GM18520 (cell line): ENCODE measurements around the gene ZNF710.
"Not testable (repeated sequence)": the region's sequence is repeated elsewhere in the genome, so short reads cannot be mapped to it uniquely, and the experiment has no call there.

Source experiments
- ATAC-seq: cut with Tn5 transposase; IDR thresholded peaks from one replicate; pipeline ENCODE4 v1.9.1; 2021; ENCODE audit not compliant: unreplicated experiment

Gene ZNF710, protein sequence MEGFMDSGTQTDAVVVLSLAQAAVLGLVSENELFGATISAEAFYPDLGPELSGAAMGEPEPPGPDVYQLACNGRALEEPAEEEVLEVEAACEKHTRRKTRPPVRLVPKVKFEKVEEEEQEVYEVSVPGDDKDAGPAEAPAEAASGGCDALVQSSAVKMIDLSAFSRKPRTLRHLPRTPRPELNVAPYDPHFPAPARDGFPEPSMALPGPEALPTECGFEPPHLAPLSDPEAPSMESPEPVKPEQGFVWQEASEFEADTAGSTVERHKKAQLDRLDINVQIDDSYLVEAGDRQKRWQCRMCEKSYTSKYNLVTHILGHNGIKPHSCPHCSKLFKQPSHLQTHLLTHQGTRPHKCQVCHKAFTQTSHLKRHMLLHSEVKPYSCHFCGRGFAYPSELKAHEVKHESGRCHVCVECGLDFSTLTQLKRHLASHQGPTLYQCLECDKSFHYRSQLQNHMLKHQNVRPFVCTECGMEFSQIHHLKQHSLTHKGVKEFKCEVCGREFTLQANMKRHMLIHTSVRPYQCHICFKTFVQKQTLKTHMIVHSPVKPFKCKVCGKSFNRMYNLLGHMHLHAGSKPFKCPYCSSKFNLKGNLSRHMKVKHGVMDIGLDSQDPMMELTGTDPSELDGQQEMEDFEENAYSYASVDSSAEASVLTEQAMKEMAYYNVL

DNA sequence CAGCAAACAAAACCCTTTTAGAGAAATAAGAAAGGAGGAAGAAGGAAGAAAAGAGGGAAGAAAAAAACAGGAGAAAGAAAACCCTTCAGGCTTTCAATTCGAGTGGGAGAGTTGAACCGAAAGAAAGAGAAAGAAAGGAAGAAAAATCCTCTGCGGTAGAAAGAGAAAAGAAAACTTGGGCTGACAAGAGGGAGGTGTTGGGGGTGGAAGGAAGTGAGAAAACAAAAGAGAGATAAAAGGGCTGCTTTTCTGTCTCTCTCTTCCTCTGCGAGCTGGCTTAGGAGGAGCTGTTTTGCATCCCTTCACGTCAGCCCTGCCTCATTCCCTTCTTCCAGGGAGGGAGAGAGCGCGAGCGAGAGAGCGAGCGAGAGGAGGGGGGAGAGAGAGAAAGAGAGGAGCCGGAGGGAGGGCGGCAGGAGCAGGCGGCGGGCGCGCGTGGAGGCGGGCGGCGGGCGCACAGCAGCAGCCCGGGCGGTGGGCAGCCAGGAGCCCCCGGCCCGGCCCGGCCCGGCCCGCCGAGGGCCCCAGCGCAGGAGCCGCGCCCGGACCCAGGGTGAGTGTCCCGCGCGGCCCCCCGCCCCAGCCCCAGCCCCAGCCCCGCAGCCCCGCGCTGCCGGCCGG lies at the start of gene ZNF710:
Gene ZNF710 (plus strand): TSS at position 263 of the 621 bp plus-strand sequence. CDS start 65,814 bp downstream, outside the sequence.
- ATAC-seq = no peak

DNA sequence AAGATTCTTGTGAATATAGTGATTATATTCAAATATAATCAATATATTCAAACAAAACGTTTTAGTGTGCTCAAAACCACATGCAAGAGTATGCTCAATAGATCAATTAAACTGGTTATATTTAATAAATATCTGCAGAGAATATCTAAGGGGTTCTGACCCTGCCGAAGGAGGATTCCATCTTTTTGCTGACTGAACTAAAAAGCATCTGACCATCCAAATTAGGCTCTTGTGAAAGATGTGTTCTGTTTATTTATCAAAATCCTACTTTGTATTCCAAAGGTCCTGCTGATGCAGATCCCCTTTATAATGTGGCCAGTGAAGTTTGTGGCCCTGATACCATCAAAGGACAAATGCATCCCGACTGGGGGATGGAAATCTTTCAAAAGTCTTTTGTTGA lies 46.6 kb upstream of the ZNF710 start:
- no peak for ATAC-seq

DNA sequence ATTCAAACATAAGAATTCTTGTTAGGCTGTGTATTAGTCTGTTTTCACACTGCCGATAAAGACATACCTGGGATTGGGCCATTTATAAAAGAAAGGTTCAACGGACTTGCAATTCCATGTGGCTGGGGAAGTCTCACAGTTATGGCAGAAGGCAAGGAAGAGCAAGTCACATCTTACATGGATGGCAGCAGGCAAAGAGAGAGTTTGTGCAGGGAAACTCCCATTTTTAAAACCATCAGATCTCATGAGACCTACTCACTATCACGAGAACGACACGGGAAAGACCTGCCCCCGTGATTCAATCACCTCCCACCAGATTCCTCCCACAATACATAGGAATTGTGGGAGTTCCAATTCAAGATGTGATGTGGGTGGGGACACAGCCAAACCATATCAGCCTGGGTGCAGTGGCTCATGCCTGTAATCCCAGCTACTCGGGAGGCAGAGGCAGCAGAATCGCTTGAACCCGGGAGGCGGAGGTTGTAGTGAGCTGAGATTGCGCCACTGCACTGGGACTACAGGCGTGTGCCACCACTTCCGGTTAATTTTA lies 45.6 kb upstream of the ZNF710 start:
- not testable (repeated sequence) for ATAC-seq

DNA sequence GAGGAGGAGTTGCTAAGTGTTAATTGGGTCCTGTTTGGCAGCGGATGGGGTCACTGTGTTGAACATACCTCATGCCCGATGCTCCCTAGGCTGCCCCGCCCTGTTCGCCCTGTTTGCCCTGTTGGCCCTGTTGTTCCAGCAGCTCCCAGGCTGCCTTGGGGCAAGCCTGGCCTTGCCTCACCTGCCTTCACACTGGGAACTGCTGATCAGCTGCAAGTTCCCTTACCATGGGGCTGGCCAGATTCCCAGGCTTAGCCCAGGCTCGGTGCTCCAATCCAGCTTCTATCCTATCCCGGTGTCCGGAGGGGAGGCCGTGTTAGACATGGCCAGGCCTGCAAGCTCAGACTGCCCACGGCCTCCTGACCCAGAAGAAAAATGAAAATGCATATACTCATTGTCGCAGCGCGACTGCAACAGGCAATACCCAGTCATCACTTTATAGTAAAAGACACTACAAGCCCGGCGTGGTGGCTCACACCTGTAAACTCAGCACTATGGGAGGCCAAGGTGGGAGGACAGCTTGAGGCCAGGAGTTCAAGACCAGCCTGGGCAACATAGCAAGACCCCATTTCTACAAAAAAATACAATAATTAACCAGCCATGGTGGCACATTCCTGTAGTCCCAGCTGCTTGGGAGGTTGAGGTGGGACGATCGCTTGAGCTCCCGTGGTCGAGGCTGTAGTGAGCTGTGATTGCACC lies 42.9 kb upstream of the ZNF710 start:
- ATAC-seq = no peak

DNA sequence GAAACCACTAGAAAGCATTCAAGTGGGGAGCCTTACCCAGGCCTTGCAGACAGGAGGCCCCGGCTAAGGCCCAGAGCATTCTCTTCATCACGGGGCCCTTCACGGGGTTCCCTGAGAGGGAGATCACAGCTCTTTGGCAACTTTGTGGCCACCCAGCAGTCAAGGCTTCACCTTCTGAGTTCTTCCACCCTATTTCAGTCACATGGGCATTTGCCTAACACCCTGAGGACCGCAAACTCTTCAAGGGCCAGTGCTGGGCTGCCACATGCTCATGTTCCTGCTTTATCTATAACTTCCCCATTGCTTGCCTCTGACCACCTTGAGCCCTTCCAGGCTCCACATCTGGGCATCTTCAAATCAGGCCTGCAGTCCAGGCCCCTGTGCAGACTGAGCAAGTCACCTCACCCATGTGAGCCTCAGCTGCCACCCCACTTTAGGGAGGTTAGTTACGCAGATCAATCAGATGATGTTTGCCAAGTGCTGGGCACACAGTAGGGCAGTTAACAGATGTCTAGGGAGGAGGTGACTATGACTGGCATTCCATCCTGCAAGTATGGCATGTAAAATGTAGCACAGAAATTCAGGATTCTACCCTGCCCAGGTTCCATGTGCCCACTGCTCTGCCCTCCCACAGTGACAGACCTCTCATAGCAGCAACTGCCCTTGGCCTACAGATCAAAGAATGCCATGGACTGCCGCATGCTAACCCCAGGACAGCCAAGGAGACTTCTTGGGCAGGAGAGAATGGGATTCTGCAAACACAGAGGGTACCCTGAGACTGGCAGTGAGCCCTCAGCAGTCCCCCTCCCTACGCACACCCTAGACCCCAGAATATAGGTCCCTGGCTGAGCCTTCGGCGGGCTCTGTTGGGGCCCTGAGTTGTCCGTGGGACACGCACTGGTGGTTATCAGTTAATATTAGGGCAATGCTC lies 37.6 kb upstream of the ZNF710 start:
- no peak for ATAC-seq

DNA sequence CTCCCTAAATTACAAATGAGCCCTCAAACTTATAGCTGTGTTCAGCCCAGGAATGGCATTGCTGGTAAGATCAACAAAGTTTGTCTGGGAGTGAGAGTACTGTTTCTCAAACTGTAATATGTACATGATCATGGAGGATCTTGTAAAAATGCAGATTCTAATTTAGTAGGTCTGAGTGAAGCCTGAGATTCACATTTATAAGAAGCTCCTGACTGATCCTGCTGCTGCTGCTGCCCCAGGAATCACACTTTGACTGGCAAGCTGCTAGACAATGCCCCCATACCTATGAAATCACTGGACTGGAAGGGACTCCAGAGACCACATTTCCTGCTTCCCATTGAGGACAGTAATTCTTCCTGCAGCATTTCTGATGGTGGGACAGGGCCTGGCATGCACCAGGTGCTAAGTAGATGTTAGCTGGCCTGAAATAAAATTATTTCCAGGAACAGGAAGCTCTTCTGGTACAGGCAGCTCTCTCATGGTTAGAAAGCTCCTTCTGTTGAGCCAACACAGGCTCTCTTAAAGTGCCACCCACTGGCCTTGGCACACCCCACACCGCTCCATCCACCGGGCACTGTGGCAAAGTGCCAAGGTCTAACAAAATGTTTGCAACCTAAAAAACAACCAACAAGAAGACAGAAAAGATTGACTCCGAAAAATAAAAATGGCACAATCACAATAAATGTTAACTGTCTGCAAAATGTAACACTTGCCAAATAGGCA lies 36.7 kb upstream of the ZNF710 start:
- ATAC-seq = no peak

DNA sequence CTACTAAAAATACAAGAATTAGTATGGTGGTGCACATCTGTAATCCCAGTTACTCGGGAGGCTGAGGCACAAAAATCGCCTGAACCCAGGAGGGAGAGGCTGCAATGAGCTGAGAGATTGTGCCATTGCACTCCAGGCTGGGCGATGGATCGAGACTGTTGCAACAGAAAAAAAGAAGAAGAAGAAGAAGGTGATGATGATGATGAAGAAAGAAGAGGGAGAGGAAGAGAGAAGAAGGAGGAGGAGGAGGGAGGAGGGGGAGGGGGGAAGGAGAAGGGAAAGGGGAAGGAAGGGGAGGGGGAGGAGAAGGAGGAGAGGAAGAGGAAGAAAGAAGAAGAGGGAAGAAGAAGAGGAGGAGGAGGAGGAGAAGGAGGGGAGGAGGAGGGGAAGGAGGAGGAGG lies 33.2 kb upstream of the ZNF710 start:
- no peak for ATAC-seq

DNA sequence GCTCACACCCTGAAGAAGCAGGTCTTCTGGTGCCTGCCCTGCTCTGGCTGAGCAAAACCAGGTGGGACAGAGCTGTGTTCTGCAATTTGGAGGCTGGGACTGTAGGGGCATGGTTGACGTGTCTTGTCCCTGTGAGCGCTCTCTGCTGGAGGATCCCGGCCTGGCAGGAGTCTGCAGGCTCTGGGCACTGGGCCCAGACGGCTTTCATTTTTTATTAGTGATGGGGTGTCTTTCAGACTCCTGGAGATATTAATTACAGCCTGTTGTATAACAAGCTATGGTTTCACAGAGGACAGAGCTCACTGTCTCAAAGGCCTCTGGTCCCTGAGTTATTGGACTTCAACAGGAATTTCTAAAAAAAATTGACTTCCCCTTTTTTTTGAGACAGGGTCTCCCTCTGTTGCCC lies 29.5 kb upstream of the ZNF710 start:
- ATAC-seq = peak; percentile 92

DNA sequence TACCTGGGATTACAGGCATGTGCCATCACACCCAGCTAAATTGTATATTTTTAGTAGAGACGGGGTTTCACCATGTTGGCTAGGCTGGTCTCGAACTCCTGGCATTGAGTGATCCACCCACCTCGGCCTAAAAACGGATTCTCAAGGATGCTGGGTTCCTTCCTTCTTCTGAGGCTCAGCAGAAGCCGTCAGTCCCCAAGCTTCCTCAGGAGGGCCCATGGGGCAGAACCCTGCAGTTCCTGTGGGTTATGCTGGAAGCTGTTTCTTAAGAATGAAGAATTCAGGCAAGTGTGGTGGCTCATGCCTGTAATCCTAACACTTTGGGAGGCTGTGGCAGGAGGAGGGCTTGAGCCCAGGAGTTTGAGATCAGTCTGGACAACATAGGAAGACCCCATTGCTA lies 29.0 kb upstream of the ZNF710 start:
- no peak for ATAC-seq

DNA sequence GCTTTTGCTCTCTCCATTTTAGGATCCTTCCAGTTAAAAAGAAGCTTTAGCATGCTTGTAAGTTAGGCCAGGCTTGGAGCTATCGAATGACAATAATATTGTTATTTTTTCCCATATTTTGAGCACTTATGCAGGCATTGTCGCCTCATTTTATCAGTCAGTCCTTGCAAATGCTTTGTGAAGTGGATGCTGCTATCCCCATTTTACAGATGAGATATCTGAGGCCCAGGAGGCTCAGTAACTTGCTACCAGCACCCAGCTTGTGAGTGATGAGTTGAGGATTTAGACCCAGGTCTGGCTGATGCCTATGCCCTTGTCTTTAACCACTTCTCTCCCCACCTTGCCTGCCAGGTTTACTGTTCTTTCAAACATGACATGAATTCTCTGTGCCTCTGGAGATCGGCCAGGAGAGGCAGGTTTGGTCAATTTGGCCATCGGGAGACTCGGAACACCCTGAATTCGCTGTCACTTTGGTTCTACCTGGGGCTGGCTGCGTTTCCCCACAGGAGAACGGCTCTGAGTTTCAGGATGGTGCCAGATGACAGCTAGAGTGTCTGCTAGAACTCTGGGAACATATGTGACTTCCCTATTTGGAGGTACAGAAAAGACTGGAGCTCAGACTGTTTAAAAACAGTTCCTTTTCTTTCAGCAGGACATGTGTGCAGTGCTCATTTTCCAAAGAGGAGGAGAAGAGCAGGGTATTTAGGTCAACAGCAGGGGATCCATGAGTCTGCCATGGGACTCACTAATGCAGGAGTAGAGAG lies 25.5 kb upstream of the ZNF710 start:
- ATAC-seq = no peak

DNA sequence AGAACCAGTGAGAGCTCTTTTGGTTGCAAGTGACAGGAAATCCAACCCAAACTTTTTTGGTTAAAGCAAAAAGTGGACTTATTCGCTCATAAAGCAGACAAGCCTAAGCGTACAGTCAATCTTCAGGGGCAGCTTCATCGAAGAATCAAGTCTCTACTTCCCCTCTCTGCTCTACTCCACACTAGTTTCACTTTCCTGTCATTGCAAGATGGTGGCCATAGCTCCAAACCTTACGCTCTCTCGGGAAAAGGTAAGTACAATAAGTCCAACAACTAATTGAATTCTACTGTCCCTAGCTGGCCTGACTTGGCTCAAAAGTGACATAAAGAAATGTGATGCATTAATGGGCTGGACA lies 24.9 kb upstream of the ZNF710 start:
- no peak for ATAC-seq

DNA sequence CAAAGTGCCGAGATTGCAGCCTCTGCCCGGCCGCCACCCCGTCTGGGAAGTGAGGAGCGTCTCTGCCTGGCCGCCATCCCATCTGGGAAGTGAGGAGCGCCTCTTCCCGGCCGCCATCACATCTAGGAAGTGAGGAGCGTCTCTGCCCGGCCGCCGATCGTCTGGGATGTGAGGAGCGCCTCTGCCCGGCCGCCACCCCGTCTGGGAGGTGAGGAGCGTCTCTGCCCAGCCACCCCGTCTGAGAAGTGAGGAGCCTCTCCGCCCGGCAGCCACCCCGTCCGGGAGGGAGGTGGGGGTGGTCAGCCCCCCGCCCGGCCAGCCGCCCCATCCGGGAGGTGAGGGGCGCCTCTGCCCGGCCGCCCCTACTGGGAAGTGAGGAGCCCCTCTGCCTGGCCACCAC lies 23.3 kb upstream of the ZNF710 start:
- not testable (repeated sequence) for ATAC-seq

DNA sequence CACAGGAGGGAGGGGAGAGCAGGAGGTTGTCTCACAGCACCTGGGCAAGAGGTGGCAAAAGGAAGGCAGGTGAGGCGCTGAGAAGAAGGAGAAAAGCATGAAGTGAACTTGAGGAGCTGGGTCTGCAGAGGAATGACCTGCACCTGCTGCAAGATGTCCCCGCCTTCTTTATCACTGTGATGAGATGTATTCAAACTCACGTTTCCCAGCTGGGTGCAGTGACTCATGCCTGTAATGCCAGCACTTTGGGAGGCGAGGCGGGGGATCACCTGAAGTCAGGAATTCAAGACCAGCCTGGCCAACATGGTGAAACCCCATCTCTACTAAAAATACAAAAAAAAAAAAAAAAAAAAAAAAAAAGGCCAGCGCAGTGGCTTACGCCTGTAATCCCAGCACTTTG lies 22.2 kb upstream of the ZNF710 start:
- no peak for ATAC-seq

DNA sequence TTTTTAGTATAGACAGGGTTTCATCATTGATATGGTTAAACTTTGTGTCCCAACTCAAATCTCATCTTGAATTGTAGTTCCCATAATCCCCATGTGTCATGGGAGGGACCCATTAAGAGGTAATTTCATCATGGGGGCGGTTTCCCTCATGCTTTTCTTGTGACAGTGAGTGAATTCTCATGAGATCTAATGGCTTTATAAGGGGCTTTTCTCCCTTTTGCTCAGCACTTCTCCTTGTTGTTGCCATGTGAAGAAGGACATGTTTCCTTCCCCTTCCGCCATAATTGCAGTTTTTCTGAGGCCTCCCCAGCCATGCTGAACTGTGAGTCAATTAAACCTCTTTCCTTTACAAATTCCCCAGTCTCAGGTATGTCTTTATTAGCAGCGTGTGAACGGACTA lies 20.2 kb upstream of the ZNF710 start:
- ATAC-seq = no peak

DNA sequence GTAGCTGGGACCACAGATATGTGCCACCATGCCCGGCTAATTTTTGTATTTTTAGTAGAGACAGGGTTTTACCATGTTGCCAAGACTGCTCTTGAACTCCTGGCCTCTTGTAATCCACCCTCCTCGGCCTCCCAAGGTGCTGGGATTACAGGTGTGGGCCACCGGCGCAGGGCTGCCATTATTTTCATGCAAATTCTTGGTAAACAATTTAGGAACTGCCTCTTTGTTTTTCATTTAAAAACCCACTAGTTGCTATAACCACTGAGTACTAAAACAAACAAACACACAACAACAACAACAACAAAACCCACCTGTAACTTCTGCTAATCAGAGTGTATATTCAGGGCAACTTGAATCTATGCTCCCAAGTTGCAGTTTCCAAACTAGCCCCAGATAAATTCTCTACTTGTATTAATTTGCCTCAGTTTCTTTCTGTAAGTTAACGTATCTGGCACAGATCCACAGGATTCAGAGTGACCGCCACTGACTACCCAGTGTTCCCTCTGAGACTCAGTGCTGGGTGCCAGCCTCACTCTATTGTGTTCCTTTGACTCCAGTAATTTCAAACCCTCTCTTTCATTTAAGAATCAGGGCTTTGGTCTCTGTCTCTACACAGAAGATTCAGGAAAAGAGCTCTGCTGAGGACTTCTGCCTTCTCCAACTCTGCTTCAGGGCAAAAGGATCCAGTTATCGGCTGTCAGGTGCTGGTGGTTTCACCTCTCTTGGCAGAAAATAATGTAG lies 18.6 kb upstream of the ZNF710 start:
- no peak for ATAC-seq

DNA sequence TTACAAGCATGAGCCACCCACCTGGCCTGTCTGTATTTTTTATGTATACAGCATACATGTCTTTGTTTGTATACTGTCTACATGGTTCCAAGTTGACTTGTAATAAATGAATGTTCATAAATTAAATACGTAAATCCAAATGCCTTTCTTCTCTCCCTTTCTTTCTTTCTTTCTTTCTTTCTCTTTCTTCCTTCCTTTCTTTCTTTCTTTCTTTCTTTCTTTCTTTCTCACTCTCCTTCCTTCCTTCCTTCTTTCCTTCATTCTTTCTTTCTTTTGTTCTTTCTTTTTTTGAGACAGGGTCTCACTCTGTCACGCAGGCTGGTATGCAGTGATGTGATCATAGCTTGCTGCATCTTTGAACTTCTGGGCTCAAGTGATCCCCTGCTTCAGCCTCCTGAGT lies 17.1 kb upstream of the ZNF710 start:
- ATAC-seq = no peak

DNA sequence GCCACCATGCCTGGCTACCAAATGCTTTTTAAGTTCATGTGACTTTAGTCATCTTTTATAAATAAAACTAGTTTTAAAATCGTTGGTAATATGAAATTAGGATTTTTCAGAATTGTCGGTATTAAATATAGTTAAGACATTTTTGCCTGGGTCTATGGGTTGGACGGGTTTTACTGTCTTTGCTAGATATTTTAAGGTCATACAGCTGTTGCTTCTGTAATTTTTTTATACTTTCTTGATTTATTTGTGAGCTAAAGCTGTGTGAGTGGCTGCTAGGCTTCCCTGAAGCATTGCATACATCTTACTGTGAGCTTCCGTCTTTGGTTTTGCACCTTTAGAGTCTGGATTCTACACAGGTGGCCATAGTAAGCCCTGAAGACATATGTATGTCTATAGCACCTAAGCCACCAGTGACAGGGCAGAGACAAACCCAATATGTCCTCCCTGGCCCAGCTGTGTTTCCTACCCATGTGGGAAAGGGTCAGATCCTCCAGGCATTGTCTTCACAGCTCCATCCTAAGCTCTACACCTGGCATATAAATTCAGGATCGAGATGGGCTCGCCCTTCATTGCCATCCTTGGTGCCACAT lies 16.6 kb upstream of the ZNF710 start:
- ATAC-seq = no peak

DNA sequence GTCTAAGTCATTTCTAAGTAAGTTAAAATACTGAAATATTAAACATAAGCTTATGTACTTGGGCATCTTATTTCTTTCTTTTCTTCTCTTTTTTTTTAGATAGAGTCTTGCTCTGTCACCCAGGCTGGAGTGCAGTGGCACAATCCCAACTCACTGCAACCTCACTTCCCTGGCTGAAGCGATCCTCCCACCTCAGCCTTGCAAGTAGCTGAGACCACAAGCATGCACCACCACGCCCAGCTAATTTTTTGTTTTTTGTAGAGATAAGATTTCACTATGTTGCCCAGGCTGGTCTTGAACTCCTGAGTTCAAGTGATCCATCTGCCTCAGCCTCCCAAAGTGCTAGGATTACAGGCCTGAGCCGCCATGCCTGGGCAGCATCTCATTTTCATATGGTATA lies 16.0 kb upstream of the ZNF710 start:
- no peak for ATAC-seq
